ENCODE measurements around the gene CDK6. TPM values are rescaled to one million over a fixed set of nuclear protein-coding genes. Genes with fewer than 3 reads are reported as not detected.

The CDK6 gene
- total and polyA plus RNA-seq, 2 experiments from 2014 or later = 7.4 to 23.7 TPM

DNA sequence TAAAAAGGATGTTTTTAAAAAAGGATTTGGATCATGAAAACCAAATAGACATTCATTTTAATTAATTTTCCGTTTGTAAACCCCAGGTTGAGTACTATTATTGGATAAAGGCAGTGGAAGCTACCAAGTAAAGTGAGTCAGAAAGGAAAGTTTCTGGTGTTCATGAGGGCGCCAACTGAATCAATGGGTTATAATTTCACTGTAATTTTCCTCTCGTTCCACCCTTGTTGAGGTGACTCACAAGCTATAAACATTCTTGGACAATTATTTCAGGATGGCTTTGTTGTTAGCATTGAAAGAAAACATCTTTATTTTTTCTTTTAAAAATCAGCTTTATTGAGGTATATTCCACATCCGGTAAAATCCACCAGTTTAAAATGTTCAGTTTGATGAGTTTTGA is 241.1 kb downstream of the CDK6 start:
- Histone ChIP-seq H3K4me3 (no peak overlapping the region), H3K36me3 (ENCODE audit: insufficient read depth) (no peaks in the 10 kb centered on the region), H4K20me1 (replicated peaks; ENCODE audit: insufficient read depth) (no peaks in the 10 kb centered on the region), H3K4me1 (ENCODE audit: insufficient read depth) (no peaks in the 10 kb centered on the region), H3K27me3 (ENCODE audit: insufficient read depth) (peaks cover 23% of the 10 kb centered on the region), H3F3A (replicated peaks; ENCODE audit: low read depth) (no peaks in the 10 kb centered on the region; the same call in 1 of the 2 replicates), H3K9me2 (ENCODE audit: insufficient read depth) (no peaks in the 10 kb centered on the region), H3K4me2 (no peak overlapping the region), H2AFZ (no peak overlapping the region), H3K79me2 (replicated peaks; ENCODE audit: insufficient read depth) (no peaks in the 10 kb centered on the region), H3K27ac (ENCODE audit: low read depth) (no peak overlapping the region)
- no peaks in the 10 kb centered on the region for H3K36me3 Mint-ChIP-seq (ENCODE audit: low read depth)
- no peak for DNase-seq (ENCODE audit: low spot score)
- TF ChIP-seq, protein P1, sequence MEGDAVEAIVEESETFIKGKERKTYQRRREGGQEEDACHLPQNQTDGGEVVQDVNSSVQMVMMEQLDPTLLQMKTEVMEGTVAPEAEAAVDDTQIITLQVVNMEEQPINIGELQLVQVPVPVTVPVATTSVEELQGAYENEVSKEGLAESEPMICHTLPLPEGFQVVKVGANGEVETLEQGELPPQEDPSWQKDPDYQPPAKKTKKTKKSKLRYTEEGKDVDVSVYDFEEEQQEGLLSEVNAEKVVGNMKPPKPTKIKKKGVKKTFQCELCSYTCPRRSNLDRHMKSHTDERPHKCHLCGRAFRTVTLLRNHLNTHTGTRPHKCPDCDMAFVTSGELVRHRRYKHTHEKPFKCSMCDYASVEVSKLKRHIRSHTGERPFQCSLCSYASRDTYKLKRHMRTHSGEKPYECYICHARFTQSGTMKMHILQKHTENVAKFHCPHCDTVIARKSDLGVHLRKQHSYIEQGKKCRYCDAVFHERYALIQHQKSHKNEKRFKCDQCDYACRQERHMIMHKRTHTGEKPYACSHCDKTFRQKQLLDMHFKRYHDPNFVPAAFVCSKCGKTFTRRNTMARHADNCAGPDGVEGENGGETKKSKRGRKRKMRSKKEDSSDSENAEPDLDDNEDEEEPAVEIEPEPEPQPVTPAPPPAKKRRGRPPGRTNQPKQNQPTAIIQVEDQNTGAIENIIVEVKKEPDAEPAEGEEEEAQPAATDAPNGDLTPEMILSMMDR (conservative IDR thresholded peaks at IDR 0.05; ENCODE audit: low read depth in 2 of 2) = no peak
- TF ChIP-seq ZNF114 (CRISPR knock-in tag; IDR thresholded peaks at IDR 0.05) = no peak
- TF ChIP-seq STAT1 (IDR thresholded peaks at IDR 0.05; ENCODE audit: unreplicated experiment) = no peak
- TF ChIP-seq JUNB (IDR thresholded peaks at IDR 0.05; ENCODE audit: unreplicated experiment) = no peak
- TF ChIP-seq REST (IDR thresholded peaks at IDR 0.05; ENCODE audit: unreplicated experiment) = no peak
- TF ChIP-seq NANOG (IDR thresholded peaks at IDR 0.05; ENCODE audit: borderline replicate concordance) = no peak
- no peak for TF ChIP-seq EZH2phosphoT487 (IDR thresholded peaks at IDR 0.05; ENCODE audit: unreplicated experiment)
- TF ChIP-seq CREB1 (CRISPR knock-in tag; IDR thresholded peaks at IDR 0.05; ENCODE audit: low read depth) = no peak
- no peak for TF ChIP-seq EZH2 (IDR thresholded peaks at IDR 0.05; ENCODE audit: low read depth, unreplicated experiment)
- no peak for TF ChIP-seq POLR2AphosphoS5 (IDR thresholded peaks at IDR 0.05; ENCODE audit: low read depth)
- TF ChIP-seq, protein P2, sequence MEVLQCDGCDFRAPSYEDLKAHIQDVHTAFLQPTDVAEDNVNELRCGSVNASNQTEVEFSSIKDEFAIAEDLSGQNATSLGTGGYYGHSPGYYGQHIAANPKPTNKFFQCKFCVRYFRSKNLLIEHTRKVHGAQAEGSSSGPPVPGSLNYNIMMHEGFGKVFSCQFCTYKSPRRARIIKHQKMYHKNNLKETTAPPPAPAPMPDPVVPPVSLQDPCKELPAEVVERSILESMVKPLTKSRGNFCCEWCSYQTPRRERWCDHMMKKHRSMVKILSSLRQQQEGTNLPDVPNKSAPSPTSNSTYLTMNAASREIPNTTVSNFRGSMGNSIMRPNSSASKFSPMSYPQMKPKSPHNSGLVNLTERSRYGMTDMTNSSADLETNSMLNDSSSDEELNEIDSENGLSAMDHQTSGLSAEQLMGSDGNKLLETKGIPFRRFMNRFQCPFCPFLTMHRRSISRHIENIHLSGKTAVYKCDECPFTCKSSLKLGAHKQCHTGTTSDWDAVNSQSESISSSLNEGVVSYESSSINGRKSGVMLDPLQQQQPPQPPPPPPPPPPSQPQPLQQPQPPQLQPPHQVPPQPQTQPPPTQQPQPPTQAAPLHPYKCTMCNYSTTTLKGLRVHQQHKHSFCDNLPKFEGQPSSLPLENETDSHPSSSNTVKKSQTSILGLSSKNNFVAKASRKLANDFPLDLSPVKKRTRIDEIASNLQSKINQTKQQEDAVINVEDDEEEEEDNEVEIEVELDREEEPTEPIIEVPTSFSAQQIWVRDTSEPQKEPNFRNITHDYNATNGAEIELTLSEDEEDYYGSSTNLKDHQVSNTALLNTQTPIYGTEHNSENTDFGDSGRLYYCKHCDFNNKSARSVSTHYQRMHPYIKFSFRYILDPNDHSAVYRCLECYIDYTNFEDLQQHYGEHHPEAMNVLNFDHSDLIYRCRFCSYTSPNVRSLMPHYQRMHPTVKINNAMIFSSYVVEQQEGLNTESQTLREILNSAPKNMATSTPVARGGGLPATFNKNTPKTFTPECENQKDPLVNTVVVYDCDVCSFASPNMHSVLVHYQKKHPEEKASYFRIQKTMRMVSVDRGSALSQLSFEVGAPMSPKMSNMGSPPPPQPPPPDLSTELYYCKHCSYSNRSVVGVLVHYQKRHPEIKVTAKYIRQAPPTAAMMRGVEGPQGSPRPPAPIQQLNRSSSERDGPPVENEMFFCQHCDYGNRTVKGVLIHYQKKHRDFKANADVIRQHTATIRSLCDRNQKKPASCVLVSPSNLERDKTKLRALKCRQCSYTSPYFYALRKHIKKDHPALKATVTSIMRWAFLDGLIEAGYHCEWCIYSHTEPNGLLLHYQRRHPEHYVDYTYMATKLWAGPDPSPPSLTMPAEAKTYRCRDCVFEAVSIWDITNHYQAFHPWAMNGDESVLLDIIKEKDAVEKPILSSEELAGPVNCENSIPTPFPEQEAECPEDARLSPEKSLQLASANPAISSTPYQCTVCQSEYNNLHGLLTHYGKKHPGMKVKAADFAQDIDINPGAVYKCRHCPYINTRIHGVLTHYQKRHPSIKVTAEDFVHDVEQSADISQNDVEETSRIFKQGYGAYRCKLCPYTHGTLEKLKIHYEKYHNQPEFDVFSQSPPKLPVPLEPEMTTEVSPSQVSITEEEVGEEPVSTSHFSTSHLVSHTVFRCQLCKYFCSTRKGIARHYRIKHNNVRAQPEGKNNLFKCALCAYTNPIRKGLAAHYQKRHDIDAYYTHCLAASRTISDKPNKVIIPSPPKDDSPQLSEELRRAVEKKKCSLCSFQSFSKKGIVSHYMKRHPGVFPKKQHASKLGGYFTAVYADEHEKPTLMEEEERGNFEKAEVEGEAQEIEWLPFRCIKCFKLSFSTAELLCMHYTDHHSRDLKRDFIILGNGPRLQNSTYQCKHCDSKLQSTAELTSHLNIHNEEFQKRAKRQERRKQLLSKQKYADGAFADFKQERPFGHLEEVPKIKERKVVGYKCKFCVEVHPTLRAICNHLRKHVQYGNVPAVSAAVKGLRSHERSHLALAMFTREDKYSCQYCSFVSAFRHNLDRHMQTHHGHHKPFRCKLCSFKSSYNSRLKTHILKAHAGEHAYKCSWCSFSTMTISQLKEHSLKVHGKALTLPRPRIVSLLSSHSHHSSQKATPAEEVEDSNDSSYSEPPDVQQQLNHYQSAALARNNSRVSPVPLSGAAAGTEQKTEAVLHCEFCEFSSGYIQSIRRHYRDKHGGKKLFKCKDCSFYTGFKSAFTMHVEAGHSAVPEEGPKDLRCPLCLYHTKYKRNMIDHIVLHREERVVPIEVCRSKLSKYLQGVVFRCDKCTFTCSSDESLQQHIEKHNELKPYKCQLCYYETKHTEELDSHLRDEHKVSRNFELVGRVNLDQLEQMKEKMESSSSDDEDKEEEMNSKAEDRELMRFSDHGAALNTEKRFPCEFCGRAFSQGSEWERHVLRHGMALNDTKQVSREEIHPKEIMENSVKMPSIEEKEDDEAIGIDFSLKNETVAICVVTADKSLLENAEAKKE (CRISPR knock-in tag; IDR thresholded peaks at IDR 0.05) = no peak
- TF ChIP-seq ZNF331 (CRISPR knock-in tag; IDR thresholded peaks at IDR 0.05; ENCODE audit: low read depth) = no peak
- TF ChIP-seq, protein P3, sequence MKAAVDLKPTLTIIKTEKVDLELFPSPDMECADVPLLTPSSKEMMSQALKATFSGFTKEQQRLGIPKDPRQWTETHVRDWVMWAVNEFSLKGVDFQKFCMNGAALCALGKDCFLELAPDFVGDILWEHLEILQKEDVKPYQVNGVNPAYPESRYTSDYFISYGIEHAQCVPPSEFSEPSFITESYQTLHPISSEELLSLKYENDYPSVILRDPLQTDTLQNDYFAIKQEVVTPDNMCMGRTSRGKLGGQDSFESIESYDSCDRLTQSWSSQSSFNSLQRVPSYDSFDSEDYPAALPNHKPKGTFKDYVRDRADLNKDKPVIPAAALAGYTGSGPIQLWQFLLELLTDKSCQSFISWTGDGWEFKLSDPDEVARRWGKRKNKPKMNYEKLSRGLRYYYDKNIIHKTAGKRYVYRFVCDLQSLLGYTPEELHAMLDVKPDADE (IDR thresholded peaks at IDR 0.05) = no peak
- H3K9me3 Mint-ChIP-seq = no peaks in the 10 kb centered on the region
- no peak overlapping the region for H3K4me3 Mint-ChIP-seq
- H3K27me3 Mint-ChIP-seq (ENCODE audit: insufficient read depth, low read depth, poor library complexity) = peaks cover 11% of the 10 kb centered on the region
- no peaks in the 10 kb centered on the region for H3K4me1 Mint-ChIP-seq
- ATAC-seq = no peak
- H3K27ac Mint-ChIP-seq = no peak overlapping the region
